Activated T-helper 2 cell treated with anti-CD3 and anti-CD28 coated beads, Interferon-gamma antibody, Interleukin-2, Interleukin-4, amounts not matched to agents 10 μg/mL and 5 μg/mL and 100 μg/mL, durations not matched to agents 14 hours and 24 hours and 36 hours (primary cell): ENCODE data around the gene CDV3. TPM values are rescaled to one million over a fixed set of nuclear protein-coding genes. Genes with fewer than 3 reads are reported as not detected.

Source experiments
- DNase-seq: peaks from one replicate; pipeline ENCODE4 v3.0.0; 2021; ENCODE audit warnings: low spot score
- H3K27ac Mint-ChIP-seq: one replicate; pipeline ENCODE4 v1.8.0; 2021; ENCODE audit warnings: mixed read lengths
- H3K27me3 Mint-ChIP-seq: one replicate; pipeline ENCODE4 v1.8.0; 2021; ENCODE audit warnings: low read depth, mixed read lengths
- H3K36me3 Mint-ChIP-seq: one replicate; pipeline ENCODE4 v1.8.0; 2021; ENCODE audit warnings: low read depth, mixed read lengths
- H3K4me1 Mint-ChIP-seq: one replicate; pipeline ENCODE4 v1.8.0; 2021; ENCODE audit warnings: low read depth, mixed read lengths
- H3K4me3 Mint-ChIP-seq: one replicate; pipeline ENCODE4 v1.8.0; 2021; ENCODE audit warnings: low read depth, mild to moderate bottlenecking, moderate library complexity, mixed read lengths
- H3K9me3 Mint-ChIP-seq: one replicate; pipeline ENCODE4 v1.8.0; 2021; ENCODE audit warnings: mixed read lengths
- intact Hi-C: fragments of 100-400 bp; cut with micrococcal nuclease; formaldehyde crosslinking; loops from one replicate; pipeline ENCODE4 v1.15.1; 2023
- total RNA-seq: library from RNA; stranded (reverse); gene quantifications from 2 replicates; pipeline ENCODE4 v1.2.3, GENCODE V29; 2022

CDV3 gene
- total RNA-seq, 1 donor from 2014 or later = 295 TPM

DNA sequence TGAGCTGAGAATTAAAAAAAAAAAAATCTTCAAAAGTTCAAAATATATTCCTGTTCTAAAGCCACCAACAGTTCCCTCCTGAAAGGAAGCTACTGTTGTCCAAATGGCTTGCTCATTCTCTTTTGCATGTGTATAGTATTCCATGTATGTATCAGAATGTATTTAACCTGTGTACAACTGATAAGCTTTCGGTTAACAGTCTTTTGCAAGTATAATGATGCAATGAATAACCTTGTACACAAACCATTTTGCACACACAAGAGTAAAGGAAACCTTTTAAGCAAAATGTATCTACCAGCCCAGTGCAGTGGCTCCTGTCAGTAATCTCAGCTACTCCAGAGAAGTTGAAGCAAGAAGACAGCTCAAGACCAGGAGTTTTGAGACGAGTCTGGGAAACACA is 55.7 kb downstream of the CDV3 start:
- no peak for DNase-seq
- Mint-ChIP-seq H3K4me1 (peaks cover 13% of the 10 kb centered on the region), H3K36me3 (peaks cover 79% of the 10 kb centered on the region), H3K9me3 (no peaks in the 10 kb centered on the region), H3K27ac (no peak overlapping the region), H3K4me3 (no peak overlapping the region), H3K27me3 (no peaks in the 10 kb centered on the region)
- intact Hi-C loops = no loop called here

GRCh38 chr3:133633439-133633838 is 60.0 kb downstream of the CDV3 start:
- intact Hi-C loops = no loop called here
- H3K36me3 Mint-ChIP-seq = peaks cover 81% of the 10 kb centered on the region
- no peaks in the 10 kb centered on the region for H3K27me3 Mint-ChIP-seq
- peaks cover 11% of the 10 kb centered on the region for H3K4me1 Mint-ChIP-seq
- no peaks in the 10 kb centered on the region for H3K9me3 Mint-ChIP-seq
- no peak overlapping the region for H3K4me3 Mint-ChIP-seq
- DNase-seq = no peak
- H3K27ac Mint-ChIP-seq = no peak overlapping the region

Other genes with a start within 250 kb of the CDV3 start
- gene BFSP2, start 173.6 kb upstream of the CDV3 start, total RNA-seq = not detected in 2 replicates
- 90.6 and 91.2 TPM in 2 replicates for gene TOPBP1, start 88.3 kb downstream of the CDV3 start, total RNA-seq
- 0.11 and 0.25 TPM in 2 replicates for gene TF, start 172.7 kb downstream of the CDV3 start, total RNA-seq
- 91.5 and 92.1 TPM in 2 replicates for gene SRPRB, start 232.1 kb downstream of the CDV3 start, total RNA-seq